Loucy (cell line): ENCODE data around the gene MCM9.

ENCODE experiments used
- EZH2phosphoT487 ChIP-seq: fragments of 200-600 bp; IDR thresholded peaks from 2 replicates; pipeline ENCODE4 v1.6.1; 2018; ENCODE audit warnings: antibody characterized with exemption, mild to moderate bottlenecking, moderate library complexity, borderline replicate concordance
- TF ChIP-seq, protein P1 (sequence below): fragments of 200-600 bp; sonication (generic); conservative IDR thresholded peaks from 2 replicates; pipeline ENCODE4 v1.5.1; 2014; ENCODE audit warnings: mild to moderate bottlenecking, antibody characterized with exemption, low read length

GRCh38 chr6:118791499-118791898 lies 143.5 kb downstream of the MCM9 start:
- TF ChIP-seq, protein P1, sequence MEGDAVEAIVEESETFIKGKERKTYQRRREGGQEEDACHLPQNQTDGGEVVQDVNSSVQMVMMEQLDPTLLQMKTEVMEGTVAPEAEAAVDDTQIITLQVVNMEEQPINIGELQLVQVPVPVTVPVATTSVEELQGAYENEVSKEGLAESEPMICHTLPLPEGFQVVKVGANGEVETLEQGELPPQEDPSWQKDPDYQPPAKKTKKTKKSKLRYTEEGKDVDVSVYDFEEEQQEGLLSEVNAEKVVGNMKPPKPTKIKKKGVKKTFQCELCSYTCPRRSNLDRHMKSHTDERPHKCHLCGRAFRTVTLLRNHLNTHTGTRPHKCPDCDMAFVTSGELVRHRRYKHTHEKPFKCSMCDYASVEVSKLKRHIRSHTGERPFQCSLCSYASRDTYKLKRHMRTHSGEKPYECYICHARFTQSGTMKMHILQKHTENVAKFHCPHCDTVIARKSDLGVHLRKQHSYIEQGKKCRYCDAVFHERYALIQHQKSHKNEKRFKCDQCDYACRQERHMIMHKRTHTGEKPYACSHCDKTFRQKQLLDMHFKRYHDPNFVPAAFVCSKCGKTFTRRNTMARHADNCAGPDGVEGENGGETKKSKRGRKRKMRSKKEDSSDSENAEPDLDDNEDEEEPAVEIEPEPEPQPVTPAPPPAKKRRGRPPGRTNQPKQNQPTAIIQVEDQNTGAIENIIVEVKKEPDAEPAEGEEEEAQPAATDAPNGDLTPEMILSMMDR = no peak
- TF ChIP-seq EZH2phosphoT487 = no peak
